T-cell (primary cell): Measurements from ENCODE around the gene HAGHL. TPM values are rescaled to one million over a fixed set of nuclear protein-coding genes. Genes with fewer than 3 reads are reported as not detected.

Experiments
- ATAC-seq, 4 experiments: fragments of 200-7000 bp in 3 of 4; fragments of 150-1000 bp in 1 of 4; cut with Tn5 transposase; replicated peaks in 1 of 4; 1 replicate in 3 of 4; 2 replicates in 1 of 4; pipeline ENCODE4 v1.10.0; 2021; ENCODE audit warnings: moderate library complexity in 3 of 4, mild to moderate bottlenecking in 2 of 4, moderate number of reproducible peaks in 1 of 4
- CTCF ChIA-PET, 2 donors: fragments of 300-600 bp; sonication (Branson Sonifier 250); formaldehyde crosslinking; loops; one replicate each; lab custom pipeline; 2022; ENCODE audit warnings: antibody characterized with exemption in 2 of 2; lab: Charles Lee
- POLR2A ChIA-PET, 2 donors: fragments of 300-600 bp; sonication (Branson Sonifier 250); formaldehyde crosslinking; loops; one replicate each; lab custom pipeline; 2022; ENCODE audit warnings: antibody characterized with exemption in 2 of 2; lab: Charles Lee
- DNase-seq, 35 experiments: peaks; one replicate each; pipeline versions ENCODE4 v3.0.0 to v3.0.0-alpha.2; 2013 to 2023
- H3K27ac ChIP-seq: one replicate; pipeline ENCODE4 v1.5.1; 2013; ENCODE audit warnings: low read length
- H3K27me3 ChIP-seq, 2 experiments: replicated peaks in 1 of 2; 1 replicate in 1 of 2; 2 replicates in 1 of 2; pipeline versions ENCODE4 v1.6.1 to v1.7.0; 2013; ENCODE audit warnings: low read length in 1 of 2, mixed read lengths in 1 of 2; ENCODE audit not compliant: control insufficient read depth in 2 of 2, insufficient read depth in 2 of 2; ENCODE audit errors: extremely low read depth in 1 of 2
- H3K36me3 ChIP-seq, 2 donors: 1 replicate in 1 of 2; 2 replicates in 1 of 2; pipeline versions ENCODE4 v1.6.1 to v1.7.0; 2013; ENCODE audit warnings: low read length in 1 of 2; ENCODE audit not compliant: control insufficient read depth in 2 of 2, insufficient read depth in 1 of 2; ENCODE audit errors: extremely low read depth in 1 of 2
- H3K4me1 ChIP-seq, 2 experiments: 1 replicate in 1 of 2; 2 replicates in 1 of 2; pipeline versions ENCODE4 v1.6.1 to v1.7.0; 2013; ENCODE audit warnings: low read length in 2 of 2, mixed read lengths in 1 of 2; ENCODE audit not compliant: insufficient read depth in 2 of 2, control insufficient read depth in 1 of 2; ENCODE audit errors: extremely low read depth in 1 of 2
- H3K4me3 ChIP-seq, 2 donors: 1 replicate in 1 of 2; 2 replicates in 1 of 2; pipeline versions ENCODE4 v1.5.1 to v1.7.0; 2013; ENCODE audit warnings: mild to moderate bottlenecking in 2 of 2, low read length in 1 of 2, moderate library complexity in 1 of 2; ENCODE audit not compliant: control insufficient read depth in 1 of 2; ENCODE audit errors: extremely low read depth in 1 of 2
- H3K9me3 ChIP-seq: 2 replicates; pipeline ENCODE4 v1.7.0; 2013
- H3K27ac Mint-ChIP-seq, 2 donors: one replicate each; pipeline ENCODE4 v1.8.0; 2020 to 2021; ENCODE audit warnings: mild to moderate bottlenecking in 2 of 2, mixed read lengths in 2 of 2
- H3K27me3 Mint-ChIP-seq, 2 donors: one replicate each; pipeline ENCODE4 v1.8.0; 2021 to 2022; ENCODE audit warnings: mixed read lengths in 2 of 2
- H3K36me3 Mint-ChIP-seq: one replicate; pipeline ENCODE4 v1.8.0; 2021; ENCODE audit warnings: mixed read lengths
- H3K4me1 Mint-ChIP-seq, 3 donors: one replicate each; pipeline ENCODE4 v1.8.0; 2020 to 2022; ENCODE audit warnings: mixed read lengths in 3 of 3, mild to moderate bottlenecking in 1 of 3
- H3K4me3 Mint-ChIP-seq, 3 donors: one replicate each; pipeline ENCODE4 v1.8.0; 2020 to 2022; ENCODE audit warnings: mild to moderate bottlenecking in 3 of 3, mixed read lengths in 3 of 3, moderate library complexity in 3 of 3
- H3K9me3 Mint-ChIP-seq, 3 donors: one replicate each; pipeline ENCODE4 v1.8.0; 2020 to 2022; ENCODE audit warnings: mixed read lengths in 3 of 3
- WGBS: methylation state at CpG from one replicate; pipeline ENCODE4 v1.1.5; 2013; ENCODE audit warnings: missing lambda C conversion rate; ENCODE audit not compliant: insufficient coverage; 5-methylcytosine and 5-hydroxymethylcytosine counted together
- total RNA-seq, 35 experiments: library from RNA in 6 of 35; stranded (reverse) in 6 of 35; fragments of 120-200 nt in 1 of 35; gene quantifications; one replicate each; pipeline versions ENCODE4 v1.2.1 to v1.2.4 and lab custom pipeline; 2013 to 2026

The HAGHL gene
- total RNA-seq, 5 donors from 2014 or later (not counting 1 experiment from before 2014, with no cell fraction given), result 9.9 to 50.1 (median 31.6) TPM

DNA sequence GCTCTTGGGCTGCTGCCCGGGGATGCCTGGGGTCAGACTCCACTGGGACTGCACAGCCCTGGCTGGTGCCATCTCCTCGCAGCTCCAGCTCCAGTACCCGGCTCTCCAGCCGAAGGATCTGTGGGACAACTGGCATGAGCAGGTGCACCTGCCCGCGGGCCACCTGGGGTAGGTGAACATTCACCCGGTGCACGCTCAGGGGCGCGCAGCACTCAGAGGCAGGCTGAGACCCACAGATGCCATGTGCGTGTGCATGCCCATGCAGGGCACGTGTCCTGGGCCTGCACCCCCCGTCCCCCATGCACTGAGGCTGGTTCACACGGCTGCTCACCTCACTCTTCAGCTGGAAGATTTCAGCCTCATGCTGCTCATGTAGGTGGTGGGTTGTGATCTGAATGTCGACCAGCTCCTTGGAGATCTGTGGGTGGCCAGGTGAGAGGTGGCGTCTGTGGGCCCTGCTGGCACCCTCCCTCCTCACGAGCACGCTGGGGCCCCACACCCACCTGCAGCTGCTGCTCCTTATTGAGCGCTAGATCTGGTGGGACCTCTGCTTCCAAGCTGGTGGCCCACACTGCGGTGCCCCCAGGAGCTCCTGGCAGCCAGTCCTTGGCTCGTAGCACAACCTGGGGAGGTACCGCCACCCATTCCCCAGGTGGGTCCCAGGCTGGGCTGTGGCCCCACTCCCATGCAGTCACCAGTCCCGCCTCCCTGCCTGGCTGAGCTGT is 1.3 kb upstream of the HAGHL start:
- ChIA-PET CTCF (interaction anchor here in 1 of 2 donors (1.5 kb wide), 1 partner anchor 13 kb away, joined by 5 read pairs; no protein-coding TSS in a partner anchor), POLR2A (interaction anchor here in 1 of 2 donors (1.1 kb wide), 1 partner anchor 10 kb away, joined by 3 read pairs; no protein-coding TSS in a partner anchor)
- H3K27me3 ChIP-seq, result peaks cover 0 to 3% of the 10 kb centered on the region in 2 experiments
- peak overlapping the region; percentile 49 for H3K27ac ChIP-seq
- 93% methylated on average over 17 of the region's 23 CpGs for WGBS
- no peaks in the 10 kb centered on the region for H3K9me3 Mint-ChIP-seq
- H3K27me3 Mint-ChIP-seq, result no peaks in the 10 kb centered on the region
- no peak for ATAC-seq
- H3K4me1 Mint-ChIP-seq, result peaks cover 5 to 12% (median 6%) of the 10 kb centered on the region in 3 donors
- no peak overlapping the region for H3K27ac Mint-ChIP-seq
- DNase-seq, result no peak
- no peak overlapping the region for H3K4me3 ChIP-seq
- peaks cover 0 to 50% of the 10 kb centered on the region in 2 experiments for H3K4me1 ChIP-seq
- no peaks in the 10 kb centered on the region for H3K36me3 Mint-ChIP-seq
- H3K9me3 ChIP-seq, result no peaks in the 10 kb centered on the region
- H3K36me3 ChIP-seq, result peaks cover 0 to 3% of the 10 kb centered on the region in 2 donors
- H3K4me3 Mint-ChIP-seq, result peak overlapping the region; percentile 28 to 80 (median 36)

DNA sequence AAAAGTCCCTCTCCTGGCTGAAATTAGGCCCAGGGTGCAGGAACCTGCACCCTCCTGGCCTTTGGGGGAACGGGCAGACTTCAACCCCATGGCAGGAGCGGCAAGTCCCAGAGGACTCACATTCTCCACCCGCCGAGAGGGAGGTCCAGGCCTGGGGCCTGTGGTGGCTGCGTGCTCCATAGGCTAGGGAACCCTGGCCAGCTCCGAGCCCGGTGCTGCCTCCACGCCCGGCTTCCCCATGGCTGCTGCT is 793 bp upstream of the HAGHL start:
- Mint-ChIP-seq H3K9me3 (no peaks in the 10 kb centered on the region), H3K27ac (no peak overlapping the region), H3K4me3 (peak overlapping the region; percentile 71 to 80 (median 73)), H3K27me3 (no peaks in the 10 kb centered on the region), H3K4me1 (peaks cover 5 to 12% (median 6%) of the 10 kb centered on the region in 3 donors), H3K36me3 (no peaks in the 10 kb centered on the region)
- ChIA-PET POLR2A (interaction anchor here in 1 of 2 donors (1.1 kb wide), 1 partner anchor 10 kb away, joined by 3 read pairs; no protein-coding TSS in a partner anchor), CTCF (interaction anchor here in 1 of 2 donors (1.5 kb wide), 1 partner anchor 14 kb away, joined by 5 read pairs; no protein-coding TSS in a partner anchor)
- WGBS, result 70% methylated on average over 7 of the region's 9 CpGs
- peaks cover 0 to 48% of the 10 kb centered on the region in 2 experiments for H3K4me1 ChIP-seq
- DNase-seq (no peak), ATAC-seq (no peak)
- H3K9me3 ChIP-seq, result no peaks in the 10 kb centered on the region
- H3K27me3 ChIP-seq, result peaks cover 0 to 3% of the 10 kb centered on the region in 2 experiments
- H3K27ac ChIP-seq, result peak overlapping the region; percentile 49
- H3K36me3 ChIP-seq, result peaks cover 0 to 3% of the 10 kb centered on the region in 2 donors
- no peak overlapping the region for H3K4me3 ChIP-seq

DNA sequence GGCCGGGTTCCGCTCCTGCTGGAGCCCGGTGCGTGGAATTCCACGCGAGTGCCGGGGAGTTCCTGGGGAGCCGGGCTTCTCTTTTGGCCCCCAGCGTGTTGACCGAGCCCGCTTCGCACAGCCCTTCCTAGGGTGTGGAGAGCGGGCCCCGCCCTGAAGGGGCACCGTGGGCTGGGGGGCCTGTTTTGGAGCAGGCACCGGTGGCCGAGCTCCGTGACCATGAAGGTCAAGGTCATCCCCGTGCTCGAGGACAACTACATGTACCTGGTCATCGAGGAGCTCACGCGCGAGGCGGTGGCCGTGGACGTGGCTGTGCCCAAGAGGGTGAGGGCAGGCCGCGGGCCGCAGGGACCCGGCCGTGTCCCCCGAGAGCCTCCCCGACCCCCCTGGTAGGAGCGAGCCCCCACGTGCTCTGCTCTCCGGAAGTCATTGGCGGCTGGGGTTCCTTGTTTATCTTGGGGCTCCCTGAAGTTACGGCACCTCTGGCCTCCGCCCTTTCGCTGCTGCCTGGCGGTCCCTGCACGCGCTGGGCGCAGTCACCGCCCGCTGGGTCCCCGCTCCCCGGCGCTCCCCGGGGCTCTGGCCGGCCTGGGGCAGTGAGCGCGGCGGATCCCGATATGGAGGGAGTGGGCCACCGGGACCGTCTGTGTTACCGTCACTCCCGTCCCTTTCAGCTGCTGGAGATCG is 528 bp downstream of the HAGHL start:
- no peaks in the 10 kb centered on the region for H3K27me3 Mint-ChIP-seq
- Histone ChIP-seq H3K9me3 (no peaks in the 10 kb centered on the region), H3K36me3 (peaks cover 3 to 5% of the 10 kb centered on the region in 2 donors), H3K4me3 (peak overlapping the region; percentile 74 to 77), H3K4me1 (peaks cover 0 to 37% of the 10 kb centered on the region in 2 experiments), H3K27me3 (peaks cover 0 to 3% of the 10 kb centered on the region in 2 experiments), H3K27ac (peak overlapping the region; percentile 68)
- no peak overlapping the region for H3K27ac Mint-ChIP-seq
- CTCF ChIA-PET, result interaction anchor here in 1 of 2 donors (0.9 kb wide), 1 partner anchor 11 kb away, joined by 3 read pairs; no protein-coding TSS in a partner anchor
- no peaks in the 10 kb centered on the region for H3K9me3 Mint-ChIP-seq
- POLR2A ChIA-PET, result no interaction called here
- no peaks in the 10 kb centered on the region for H3K36me3 Mint-ChIP-seq
- ATAC-seq, result peak; percentile 21 to 53 (median 34)
- DNase-seq, result peak in 2 of 35 experiments; percentile 46 to 53
- under 1% methylated on average over 56 of the region's 61 CpGs for whole genome bisulfite sequencing
- peak overlapping the region; percentile 52 to 80 (median 60) for H3K4me3 Mint-ChIP-seq
- peaks cover 5 to 10% (median 6%) of the 10 kb centered on the region in 3 donors for H3K4me1 Mint-ChIP-seq

DNA sequence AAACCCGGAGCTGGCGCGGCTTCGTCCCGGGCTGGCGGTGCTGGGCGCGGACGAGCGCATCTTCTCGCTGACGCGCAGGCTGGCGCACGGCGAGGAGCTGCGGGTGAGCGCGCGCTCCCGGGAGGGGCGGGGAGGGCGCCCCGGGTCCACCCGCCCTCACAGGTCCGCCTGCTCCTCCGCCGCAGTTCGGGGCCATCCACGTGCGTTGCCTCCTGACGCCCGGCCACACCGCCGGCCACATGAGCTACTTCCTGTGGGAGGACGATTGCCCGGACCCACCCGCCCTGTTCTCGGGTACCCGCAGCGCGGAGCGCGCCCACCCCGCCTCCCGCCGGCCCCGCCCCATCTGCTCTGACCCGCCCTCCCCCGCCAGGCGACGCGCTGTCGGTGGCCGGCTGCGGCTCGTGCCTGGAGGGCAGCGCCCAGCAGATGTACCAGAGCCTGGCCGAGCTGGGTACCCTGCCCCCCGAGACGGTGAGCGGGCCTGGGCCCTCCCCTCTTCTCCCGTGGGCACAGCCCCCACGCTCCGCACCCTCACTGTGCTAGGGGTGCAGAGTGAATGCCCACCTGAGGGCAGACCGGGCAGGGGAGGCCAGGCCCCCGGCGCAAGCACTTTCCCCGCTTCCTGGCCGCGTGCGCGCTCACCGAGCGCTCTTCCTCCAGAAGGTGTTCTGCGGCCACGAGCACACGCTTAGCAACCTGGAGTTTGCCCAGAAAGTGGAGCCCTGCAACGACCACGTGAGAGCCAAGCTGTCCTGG is 1.4 kb downstream of the HAGHL start:
- Mint-ChIP-seq H3K9me3 (no peaks in the 10 kb centered on the region), H3K27me3 (no peaks in the 10 kb centered on the region), H3K4me1 (peaks cover 0 to 6% (median 5%) of the 10 kb centered on the region in 3 donors), H3K36me3 (no peaks in the 10 kb centered on the region), H3K4me3 (peak overlapping the region; percentile 25 to 80 (median 49)), H3K27ac (no peak overlapping the region)
- H3K4me1 ChIP-seq, result peaks cover 0 to 29% of the 10 kb centered on the region in 2 experiments
- ATAC-seq (peak; percentile 62 to 73 (median 66)), DNase-seq (peak in 34 of 35 experiments; percentile 31 to 86 (median 57))
- H3K27ac ChIP-seq, result no peak overlapping the region
- H3K9me3 ChIP-seq, result no peaks in the 10 kb centered on the region
- peaks cover 3 to 11% of the 10 kb centered on the region in 2 donors for H3K36me3 ChIP-seq
- WGBS, result under 1% methylated on average over 76 of the region's 80 CpGs
- POLR2A ChIA-PET, result interaction anchor here in 1 of 2 donors (0.6 kb wide), 1 partner anchor 23 kb away, joined by 4 read pairs; no protein-coding TSS in a partner anchor
- H3K4me3 ChIP-seq, result peak overlapping the region in 1 of 2 donors; percentile 77
- peaks cover 0 to 3% of the 10 kb centered on the region in 2 experiments for H3K27me3 ChIP-seq
- CTCF ChIA-PET, result interaction anchor here in 1 of 2 donors (0.6 to 0.9 kb wide), 2 partner anchors 12 to 60 kb away, joined by 3 read pairs; partner anchors contain the start of genes CHTF18 and RPUSD1

DNA sequence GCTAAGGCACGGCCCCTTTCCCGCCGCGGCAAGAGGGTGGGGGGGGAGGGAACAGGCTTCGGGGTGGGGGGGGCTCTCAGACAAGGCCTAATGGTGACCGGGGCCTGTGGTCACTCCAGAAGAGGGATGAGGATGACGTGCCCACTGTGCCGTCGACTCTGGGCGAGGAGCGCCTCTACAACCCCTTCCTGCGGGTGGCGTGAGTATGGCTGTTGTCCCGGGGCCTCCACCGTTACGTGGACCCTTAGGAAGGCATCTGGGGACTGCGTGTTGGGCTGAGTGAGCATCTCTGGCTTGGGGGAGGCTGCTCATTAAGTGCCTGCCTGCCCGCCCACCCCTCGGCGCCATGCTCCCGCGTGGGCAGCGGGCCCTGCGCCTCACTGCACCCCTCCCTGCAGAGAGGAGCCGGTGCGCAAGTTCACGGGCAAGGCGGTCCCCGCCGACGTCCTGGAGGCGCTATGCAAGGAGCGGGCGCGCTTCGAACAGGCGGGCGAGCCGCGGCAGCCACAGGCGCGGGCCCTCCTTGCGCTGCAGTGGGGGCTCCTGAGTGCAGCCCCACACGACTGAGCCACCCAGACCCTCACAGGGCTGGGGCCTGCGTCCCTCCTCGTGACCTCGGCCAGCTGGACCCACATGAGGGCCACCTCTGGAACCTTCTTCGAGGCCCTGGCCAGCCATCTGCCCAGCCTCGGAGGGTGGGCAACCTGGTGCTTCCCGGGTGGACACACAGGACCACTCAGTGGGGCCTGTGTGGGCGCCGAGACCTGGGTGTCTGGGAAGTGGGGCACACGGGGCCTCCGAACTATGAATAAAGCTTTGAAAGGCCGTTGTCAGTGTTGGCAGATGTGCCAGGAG is 2.2 kb downstream of the HAGHL start:
- H3K36me3 Mint-ChIP-seq, result no peaks in the 10 kb centered on the region
- H3K27ac Mint-ChIP-seq, result no peak overlapping the region
- Histone ChIP-seq H3K4me3 (no peak overlapping the region), H3K27ac (no peak overlapping the region), H3K27me3 (peaks cover 0 to 3% of the 10 kb centered on the region in 2 experiments), H3K36me3 (peaks cover 3 to 15% of the 10 kb centered on the region in 2 donors), H3K4me1 (peaks cover 0 to 25% of the 10 kb centered on the region in 2 experiments), H3K9me3 (no peaks in the 10 kb centered on the region)
- H3K4me1 Mint-ChIP-seq, result peaks cover 0 to 5% (median 4%) of the 10 kb centered on the region in 3 donors
- H3K27me3 Mint-ChIP-seq, result no peaks in the 10 kb centered on the region
- ChIA-PET POLR2A (no interaction called here), CTCF (no interaction called here)
- ATAC-seq, result no peak
- no peaks in the 10 kb centered on the region for H3K9me3 Mint-ChIP-seq
- H3K4me3 Mint-ChIP-seq, result peak overlapping the region in 1 of 3 donors; percentile 44
- WGBS, result 87% methylated on average over 46 of the region's 55 CpGs
- no peak for DNase-seq
